ENCODE measurements around the gene C17orf107.

The C17orf107 gene

DNA sequence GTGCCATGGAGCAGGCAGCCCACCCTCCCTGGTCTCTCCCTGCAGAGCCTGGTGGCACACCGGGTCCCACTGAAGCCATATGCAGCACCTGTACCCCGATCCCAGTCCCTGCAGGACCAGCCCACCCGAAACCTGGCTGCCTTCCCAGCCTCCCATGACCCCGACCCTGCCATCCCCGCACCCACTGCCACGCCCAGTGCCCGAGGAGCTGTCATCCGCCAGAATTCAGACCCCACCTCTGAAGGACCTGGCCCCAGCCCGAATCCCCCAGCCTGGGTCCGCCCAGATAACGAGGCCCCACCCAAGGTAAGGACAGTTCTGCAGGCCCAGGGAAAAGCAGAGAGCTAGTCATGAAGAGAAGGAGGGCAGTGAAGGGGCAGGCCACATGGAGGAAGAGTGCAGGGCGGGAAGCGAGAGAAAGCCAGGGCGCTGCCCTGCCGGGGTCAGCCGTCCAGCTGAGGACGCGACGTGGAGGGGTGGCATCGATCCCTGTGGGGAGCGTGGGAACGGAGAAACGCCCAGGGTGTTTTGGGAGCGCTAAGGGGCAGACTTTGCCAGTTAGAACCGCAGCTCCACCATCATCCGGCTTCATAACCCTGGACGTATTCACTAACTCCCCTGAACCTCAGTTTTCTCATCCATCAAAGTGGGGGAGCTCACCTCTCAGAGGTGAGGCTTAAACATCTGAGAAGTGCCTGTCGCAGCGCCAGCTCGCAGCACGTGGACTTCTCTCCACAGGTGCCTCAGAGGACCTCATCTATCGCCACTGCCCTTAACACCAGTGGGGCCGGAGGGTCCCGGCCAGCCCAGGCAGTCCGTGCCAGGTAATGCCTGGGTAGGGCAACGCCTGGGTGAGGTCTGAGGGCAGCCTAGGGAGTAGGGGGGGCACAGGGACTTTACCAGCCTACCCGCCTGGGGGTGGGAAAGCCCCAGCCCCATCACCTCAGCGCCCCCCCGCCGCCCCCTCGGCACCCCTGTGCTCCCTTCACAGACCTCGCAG lies 7.6 kb upstream of the C17orf107 start:
- DNase-seq (ENCODE audit: low read depth) = no peak
- TF ChIP-seq, protein P1, sequence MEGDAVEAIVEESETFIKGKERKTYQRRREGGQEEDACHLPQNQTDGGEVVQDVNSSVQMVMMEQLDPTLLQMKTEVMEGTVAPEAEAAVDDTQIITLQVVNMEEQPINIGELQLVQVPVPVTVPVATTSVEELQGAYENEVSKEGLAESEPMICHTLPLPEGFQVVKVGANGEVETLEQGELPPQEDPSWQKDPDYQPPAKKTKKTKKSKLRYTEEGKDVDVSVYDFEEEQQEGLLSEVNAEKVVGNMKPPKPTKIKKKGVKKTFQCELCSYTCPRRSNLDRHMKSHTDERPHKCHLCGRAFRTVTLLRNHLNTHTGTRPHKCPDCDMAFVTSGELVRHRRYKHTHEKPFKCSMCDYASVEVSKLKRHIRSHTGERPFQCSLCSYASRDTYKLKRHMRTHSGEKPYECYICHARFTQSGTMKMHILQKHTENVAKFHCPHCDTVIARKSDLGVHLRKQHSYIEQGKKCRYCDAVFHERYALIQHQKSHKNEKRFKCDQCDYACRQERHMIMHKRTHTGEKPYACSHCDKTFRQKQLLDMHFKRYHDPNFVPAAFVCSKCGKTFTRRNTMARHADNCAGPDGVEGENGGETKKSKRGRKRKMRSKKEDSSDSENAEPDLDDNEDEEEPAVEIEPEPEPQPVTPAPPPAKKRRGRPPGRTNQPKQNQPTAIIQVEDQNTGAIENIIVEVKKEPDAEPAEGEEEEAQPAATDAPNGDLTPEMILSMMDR (conservative IDR thresholded peaks at IDR 0.05; ENCODE audit: low read length) = no peak
- H3K4me3 ChIP-seq (ENCODE audit: low read length) = no peak overlapping the region

DNA sequence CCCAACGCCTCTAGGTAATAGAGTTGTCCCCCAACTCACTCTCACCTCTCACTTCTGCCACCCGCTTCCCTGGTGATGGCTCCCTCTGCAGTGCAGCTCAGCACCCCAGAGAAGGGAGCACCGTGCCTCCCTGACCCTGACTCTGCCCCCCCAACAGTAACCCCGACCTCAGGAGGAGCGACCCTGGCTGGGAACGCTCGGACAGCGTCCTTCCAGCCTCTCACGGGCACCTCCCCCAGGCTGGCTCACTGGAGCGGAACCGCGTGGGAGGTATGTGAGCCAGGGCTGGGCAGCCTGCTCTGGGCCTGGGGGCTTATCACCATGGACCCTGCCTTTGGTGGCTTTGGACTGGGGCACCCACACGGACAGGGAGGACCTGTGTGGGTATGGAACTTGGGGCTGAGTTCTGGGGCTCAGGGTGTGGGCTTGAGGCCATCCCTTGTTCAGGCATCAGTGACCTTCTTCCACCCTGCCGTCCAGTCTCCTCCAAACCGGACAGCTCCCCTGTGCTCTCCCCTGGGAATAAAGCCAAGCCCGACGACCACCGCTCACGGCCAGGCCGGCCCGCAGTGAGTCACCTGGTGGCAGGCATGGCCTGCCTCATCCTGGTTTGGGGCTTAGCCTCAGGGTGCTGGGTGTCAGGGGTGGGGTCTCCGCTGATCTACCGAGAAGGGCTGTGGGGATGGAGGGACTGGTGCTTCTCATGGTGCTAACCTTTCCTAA lies 6.7 kb upstream of the C17orf107 start:
- no peak for DNase-seq (ENCODE audit: low read depth)

DNA sequence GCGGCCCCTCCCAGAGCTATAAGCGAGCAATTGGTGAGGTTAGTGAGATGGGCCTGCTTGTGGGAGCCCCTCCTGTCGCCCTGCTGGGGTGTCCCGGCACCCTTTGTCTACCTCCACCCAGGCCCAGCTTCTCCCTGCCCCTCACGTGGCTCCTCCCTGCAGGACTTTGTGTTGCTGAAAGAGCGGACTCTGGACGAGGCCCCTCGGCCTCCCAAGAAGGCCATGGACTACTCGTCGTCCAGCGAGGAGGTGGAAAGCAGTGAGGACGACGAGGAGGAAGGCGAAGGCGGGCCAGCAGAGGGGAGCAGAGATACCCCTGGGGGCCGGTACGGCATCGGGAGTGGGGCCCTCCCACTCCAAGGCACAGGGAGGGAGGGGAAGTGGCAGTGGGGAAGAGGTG lies 6.1 kb upstream of the C17orf107 start:
- H3K4me3 ChIP-seq (ENCODE audit: low read length) = no peak overlapping the region
- TF ChIP-seq, protein P1 (conservative IDR thresholded peaks at IDR 0.05; ENCODE audit: low read length) = no peak
- DNase-seq (ENCODE audit: low read depth) = no peak

More for the DNA sequence above, 6.7 kb upstream of the C17orf107 start:
- no peak overlapping the region for H3K4me3 ChIP-seq (ENCODE audit: low read length)
- TF ChIP-seq, protein P1 (conservative IDR thresholded peaks at IDR 0.05; ENCODE audit: low read length) = no peak

DNA sequence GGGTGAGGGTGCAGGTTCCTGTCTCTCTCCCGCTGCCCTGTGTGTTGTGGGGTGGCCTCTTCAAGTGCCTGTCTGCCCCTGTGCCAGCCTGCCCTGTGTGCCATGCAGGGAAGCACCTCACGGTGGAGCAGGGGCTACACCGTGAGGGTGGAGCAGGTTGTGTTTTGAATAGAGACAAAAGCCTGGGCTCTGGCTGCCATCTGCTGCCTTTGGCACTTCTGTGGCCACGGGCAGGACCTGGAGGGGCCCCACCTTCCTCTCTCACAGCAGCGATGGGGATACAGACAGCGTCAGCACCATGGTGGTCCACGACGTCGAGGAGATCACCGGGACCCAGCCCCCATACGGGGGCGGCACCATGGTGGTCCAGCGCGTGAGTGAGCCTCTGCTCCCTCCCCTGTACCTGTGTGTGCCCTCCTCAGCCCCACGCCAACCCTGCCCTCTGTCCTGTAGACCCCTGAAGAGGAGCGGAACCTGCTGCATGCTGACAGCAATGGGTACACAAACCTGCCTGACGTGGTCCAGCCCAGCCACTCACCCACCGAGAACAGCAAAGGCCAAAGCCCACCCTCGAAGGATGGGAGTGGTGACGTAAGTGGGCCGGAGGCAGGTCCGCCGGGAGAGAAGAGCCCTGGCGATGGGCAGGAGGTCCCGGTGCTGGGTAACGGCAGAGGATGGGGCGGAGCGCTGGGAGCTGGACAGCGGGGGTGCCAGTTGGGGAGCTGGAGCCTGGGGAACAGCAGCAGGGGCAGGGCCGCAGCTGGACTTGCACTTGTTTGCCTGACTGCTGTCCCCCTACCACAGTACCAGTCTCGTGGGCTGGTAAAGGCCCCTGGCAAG lies 5.4 kb upstream of the C17orf107 start:
- TF ChIP-seq, protein P1 (conservative IDR thresholded peaks at IDR 0.05; ENCODE audit: low read length) = no peak
- no peak overlapping the region for H3K4me3 ChIP-seq (ENCODE audit: low read length)
- DNase-seq (ENCODE audit: low read depth) = no peak

DNA sequence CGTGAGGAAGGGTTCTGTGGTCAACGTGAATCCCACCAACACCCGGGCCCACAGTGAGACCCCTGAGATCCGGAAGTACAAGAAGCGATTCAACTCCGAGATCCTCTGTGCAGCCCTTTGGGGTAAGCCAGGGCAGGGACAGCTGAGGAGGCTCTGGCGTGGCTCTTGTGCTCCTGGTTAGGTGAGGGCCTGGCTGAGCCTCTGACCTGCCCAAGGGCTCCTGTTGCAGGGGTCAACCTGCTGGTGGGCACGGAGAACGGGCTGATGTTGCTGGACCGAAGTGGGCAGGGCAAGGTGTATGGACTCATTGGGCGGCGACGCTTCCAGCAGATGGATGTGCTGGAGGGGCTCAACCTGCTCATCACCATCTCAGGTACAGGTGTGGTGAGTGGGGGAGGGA lies 4.2 kb upstream of the C17orf107 start:
- TF ChIP-seq, protein P1 (conservative IDR thresholded peaks at IDR 0.05; ENCODE audit: low read length) = no peak
- no peak for DNase-seq (ENCODE audit: low read depth)
- no peak overlapping the region for H3K4me3 ChIP-seq (ENCODE audit: low read length)

DNA sequence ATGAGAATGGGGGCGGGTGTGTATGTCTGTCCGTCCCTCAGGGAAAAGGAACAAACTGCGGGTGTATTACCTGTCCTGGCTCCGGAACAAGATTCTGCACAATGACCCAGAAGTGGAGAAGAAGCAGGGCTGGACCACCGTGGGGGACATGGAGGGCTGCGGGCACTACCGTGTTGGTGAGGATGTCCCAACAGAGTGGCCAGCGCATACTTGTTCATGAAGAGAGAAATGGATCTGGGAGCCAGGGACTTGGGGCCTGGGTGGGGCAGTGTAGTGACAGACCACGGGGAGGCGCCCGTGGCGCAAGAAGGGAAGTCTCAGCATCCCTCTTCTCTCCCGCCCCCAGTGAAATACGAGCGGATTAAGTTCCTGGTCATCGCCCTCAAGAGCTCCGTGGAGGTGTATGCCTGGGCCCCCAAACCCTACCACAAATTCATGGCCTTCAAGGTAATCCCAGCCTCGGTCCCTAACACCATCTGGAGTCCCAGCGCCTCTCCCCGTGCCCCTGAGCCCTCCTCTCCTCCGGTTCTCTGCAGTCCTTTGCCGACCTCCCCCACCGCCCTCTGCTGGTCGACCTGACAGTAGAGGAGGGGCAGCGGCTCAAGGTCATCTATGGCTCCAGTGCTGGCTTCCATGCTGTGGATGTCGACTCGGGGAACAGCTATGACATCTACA lies 3.5 kb upstream of the C17orf107 start:
- TF ChIP-seq, protein P1 (conservative IDR thresholded peaks at IDR 0.05; ENCODE audit: low read length) = 0 out of 2 replicates have a peak, but pooled peaks have one; percentile 6
- H3K4me3 ChIP-seq (ENCODE audit: low read length) = no peak overlapping the region
- DNase-seq (ENCODE audit: low read depth) = no peak
